ENCODE results near the gene IFT27. TPM values are rescaled to one million over a fixed set of nuclear protein-coding genes. Genes with fewer than 3 reads are reported as not detected.

IFT27 gene
- total and polyA plus RNA-seq, 2 experiments from 2014 or later: 28.5 to 63.5 TPM

DNA sequence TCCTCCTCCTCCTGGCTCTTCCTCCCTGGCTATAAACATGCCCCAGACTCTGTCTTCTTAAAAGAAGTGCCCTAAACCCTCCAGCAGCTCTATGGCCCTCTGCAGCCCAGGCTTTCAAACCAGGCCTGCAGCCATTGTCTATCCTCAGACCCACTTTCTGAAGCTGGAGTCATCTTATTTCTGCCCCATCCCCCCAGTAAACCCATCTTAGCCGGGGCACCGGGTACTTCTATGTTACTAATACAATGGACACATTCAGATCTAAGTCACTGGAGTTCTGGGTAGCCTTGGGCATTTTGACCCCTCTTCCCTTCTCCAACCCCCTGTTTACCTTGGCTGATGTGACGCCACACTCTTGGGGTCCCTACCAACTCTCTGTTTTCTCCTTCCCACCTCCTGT is 42.6 kb downstream of the IFT27 start (continued):
- TF ChIP-seq REST (IDR thresholded peaks at IDR 0.05; ENCODE audit: unreplicated experiment) (no peak), NANOG (IDR thresholded peaks at IDR 0.05; ENCODE audit: borderline replicate concordance) (no peak)

DNA sequence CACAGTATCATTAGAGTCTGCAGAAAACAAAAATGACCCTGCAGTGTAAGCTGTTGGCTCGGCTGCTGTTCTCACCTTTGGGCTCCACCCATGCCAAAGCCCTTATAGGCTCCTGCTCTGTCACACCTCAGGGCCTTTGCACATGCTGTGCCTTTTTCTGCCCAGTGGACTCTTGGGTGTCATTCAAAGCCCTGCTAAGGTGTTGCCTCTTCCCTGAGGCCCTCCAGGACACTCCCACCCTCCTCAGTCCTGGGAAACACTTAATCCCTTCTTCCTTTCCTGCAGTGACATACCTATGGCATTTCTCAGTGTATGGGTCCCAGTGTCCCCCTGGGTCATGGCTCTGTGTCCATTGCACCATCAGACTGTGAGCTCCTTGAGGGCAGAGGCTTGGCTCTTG is 43.3 kb downstream of the IFT27 start:
- Histone ChIP-seq H4K20me1 (replicated peaks; ENCODE audit: insufficient read depth) (no peaks in the 10 kb centered on the region), H3K36me3 (ENCODE audit: insufficient read depth) (no peaks in the 10 kb centered on the region), H3K4me3 (no peak overlapping the region), H3K4me2 (no peak overlapping the region), H3K27ac (ENCODE audit: low read depth) (no peak overlapping the region), H2AFZ (no peak overlapping the region), H3K27me3 (ENCODE audit: insufficient read depth) (no peaks in the 10 kb centered on the region), H3K4me1 (ENCODE audit: insufficient read depth) (no peaks in the 10 kb centered on the region), H3K79me2 (replicated peaks; ENCODE audit: insufficient read depth) (no peaks in the 10 kb centered on the region), H3K9me2 (ENCODE audit: insufficient read depth) (no peaks in the 10 kb centered on the region), H3F3A (replicated peaks; ENCODE audit: low read depth) (no peaks in the 10 kb centered on the region)
- Mint-ChIP-seq H3K9me3 (peaks cover 2% of the 10 kb centered on the region; the same call in 1 of the 3 replicates), H3K27ac (no peak overlapping the region), H3K36me3 (ENCODE audit: low read depth) (no peaks in the 10 kb centered on the region; the same call in 2 of the 3 replicates), H3K27me3 (ENCODE audit: insufficient read depth, low read depth, poor library complexity) (peaks cover 20% of the 10 kb centered on the region), H3K4me3 (no peak overlapping the region), H3K4me1 (peaks cover 6% of the 10 kb centered on the region; the same call in 2 of the 3 replicates)
- no peak for ATAC-seq
- DNase-seq (ENCODE audit: low spot score): no peak
- TF ChIP-seq CREB1 (CRISPR knock-in tag; IDR thresholded peaks at IDR 0.05; ENCODE audit: low read depth): no peak
- no peak for TF ChIP-seq ZNF331 (CRISPR knock-in tag; IDR thresholded peaks at IDR 0.05; ENCODE audit: low read depth)
- no peak for TF ChIP-seq NANOG (IDR thresholded peaks at IDR 0.05; ENCODE audit: borderline replicate concordance)
- TF ChIP-seq, protein P1, sequence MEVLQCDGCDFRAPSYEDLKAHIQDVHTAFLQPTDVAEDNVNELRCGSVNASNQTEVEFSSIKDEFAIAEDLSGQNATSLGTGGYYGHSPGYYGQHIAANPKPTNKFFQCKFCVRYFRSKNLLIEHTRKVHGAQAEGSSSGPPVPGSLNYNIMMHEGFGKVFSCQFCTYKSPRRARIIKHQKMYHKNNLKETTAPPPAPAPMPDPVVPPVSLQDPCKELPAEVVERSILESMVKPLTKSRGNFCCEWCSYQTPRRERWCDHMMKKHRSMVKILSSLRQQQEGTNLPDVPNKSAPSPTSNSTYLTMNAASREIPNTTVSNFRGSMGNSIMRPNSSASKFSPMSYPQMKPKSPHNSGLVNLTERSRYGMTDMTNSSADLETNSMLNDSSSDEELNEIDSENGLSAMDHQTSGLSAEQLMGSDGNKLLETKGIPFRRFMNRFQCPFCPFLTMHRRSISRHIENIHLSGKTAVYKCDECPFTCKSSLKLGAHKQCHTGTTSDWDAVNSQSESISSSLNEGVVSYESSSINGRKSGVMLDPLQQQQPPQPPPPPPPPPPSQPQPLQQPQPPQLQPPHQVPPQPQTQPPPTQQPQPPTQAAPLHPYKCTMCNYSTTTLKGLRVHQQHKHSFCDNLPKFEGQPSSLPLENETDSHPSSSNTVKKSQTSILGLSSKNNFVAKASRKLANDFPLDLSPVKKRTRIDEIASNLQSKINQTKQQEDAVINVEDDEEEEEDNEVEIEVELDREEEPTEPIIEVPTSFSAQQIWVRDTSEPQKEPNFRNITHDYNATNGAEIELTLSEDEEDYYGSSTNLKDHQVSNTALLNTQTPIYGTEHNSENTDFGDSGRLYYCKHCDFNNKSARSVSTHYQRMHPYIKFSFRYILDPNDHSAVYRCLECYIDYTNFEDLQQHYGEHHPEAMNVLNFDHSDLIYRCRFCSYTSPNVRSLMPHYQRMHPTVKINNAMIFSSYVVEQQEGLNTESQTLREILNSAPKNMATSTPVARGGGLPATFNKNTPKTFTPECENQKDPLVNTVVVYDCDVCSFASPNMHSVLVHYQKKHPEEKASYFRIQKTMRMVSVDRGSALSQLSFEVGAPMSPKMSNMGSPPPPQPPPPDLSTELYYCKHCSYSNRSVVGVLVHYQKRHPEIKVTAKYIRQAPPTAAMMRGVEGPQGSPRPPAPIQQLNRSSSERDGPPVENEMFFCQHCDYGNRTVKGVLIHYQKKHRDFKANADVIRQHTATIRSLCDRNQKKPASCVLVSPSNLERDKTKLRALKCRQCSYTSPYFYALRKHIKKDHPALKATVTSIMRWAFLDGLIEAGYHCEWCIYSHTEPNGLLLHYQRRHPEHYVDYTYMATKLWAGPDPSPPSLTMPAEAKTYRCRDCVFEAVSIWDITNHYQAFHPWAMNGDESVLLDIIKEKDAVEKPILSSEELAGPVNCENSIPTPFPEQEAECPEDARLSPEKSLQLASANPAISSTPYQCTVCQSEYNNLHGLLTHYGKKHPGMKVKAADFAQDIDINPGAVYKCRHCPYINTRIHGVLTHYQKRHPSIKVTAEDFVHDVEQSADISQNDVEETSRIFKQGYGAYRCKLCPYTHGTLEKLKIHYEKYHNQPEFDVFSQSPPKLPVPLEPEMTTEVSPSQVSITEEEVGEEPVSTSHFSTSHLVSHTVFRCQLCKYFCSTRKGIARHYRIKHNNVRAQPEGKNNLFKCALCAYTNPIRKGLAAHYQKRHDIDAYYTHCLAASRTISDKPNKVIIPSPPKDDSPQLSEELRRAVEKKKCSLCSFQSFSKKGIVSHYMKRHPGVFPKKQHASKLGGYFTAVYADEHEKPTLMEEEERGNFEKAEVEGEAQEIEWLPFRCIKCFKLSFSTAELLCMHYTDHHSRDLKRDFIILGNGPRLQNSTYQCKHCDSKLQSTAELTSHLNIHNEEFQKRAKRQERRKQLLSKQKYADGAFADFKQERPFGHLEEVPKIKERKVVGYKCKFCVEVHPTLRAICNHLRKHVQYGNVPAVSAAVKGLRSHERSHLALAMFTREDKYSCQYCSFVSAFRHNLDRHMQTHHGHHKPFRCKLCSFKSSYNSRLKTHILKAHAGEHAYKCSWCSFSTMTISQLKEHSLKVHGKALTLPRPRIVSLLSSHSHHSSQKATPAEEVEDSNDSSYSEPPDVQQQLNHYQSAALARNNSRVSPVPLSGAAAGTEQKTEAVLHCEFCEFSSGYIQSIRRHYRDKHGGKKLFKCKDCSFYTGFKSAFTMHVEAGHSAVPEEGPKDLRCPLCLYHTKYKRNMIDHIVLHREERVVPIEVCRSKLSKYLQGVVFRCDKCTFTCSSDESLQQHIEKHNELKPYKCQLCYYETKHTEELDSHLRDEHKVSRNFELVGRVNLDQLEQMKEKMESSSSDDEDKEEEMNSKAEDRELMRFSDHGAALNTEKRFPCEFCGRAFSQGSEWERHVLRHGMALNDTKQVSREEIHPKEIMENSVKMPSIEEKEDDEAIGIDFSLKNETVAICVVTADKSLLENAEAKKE (CRISPR knock-in tag; IDR thresholded peaks at IDR 0.05): no peak
- TF ChIP-seq POLR2AphosphoS5 (IDR thresholded peaks at IDR 0.05; ENCODE audit: low read depth): no peak
- no peak for TF ChIP-seq EZH2 (IDR thresholded peaks at IDR 0.05; ENCODE audit: low read depth, unreplicated experiment)
- TF ChIP-seq STAT1 (IDR thresholded peaks at IDR 0.05; ENCODE audit: unreplicated experiment): no peak
- no peak for TF ChIP-seq EZH2phosphoT487 (IDR thresholded peaks at IDR 0.05; ENCODE audit: unreplicated experiment)
- no peak for TF ChIP-seq ETS1 (IDR thresholded peaks at IDR 0.05)
- no peak for TF ChIP-seq ZNF114 (CRISPR knock-in tag; IDR thresholded peaks at IDR 0.05)
- TF ChIP-seq REST (IDR thresholded peaks at IDR 0.05; ENCODE audit: unreplicated experiment): no peak

Measured in GM23338 (cell line).